ENCODE data around the gene SLC44A5. TPM values are rescaled to one million over a fixed set of nuclear protein-coding genes. Genes with fewer than 3 reads are reported as not detected.
A peak's percentile ranks its signal among the peaks of the same experiment; 100 is the strongest.

The SLC44A5 gene
- total RNA-seq, 1 donor from 2014 or later, result 15.4 TPM

DNA sequence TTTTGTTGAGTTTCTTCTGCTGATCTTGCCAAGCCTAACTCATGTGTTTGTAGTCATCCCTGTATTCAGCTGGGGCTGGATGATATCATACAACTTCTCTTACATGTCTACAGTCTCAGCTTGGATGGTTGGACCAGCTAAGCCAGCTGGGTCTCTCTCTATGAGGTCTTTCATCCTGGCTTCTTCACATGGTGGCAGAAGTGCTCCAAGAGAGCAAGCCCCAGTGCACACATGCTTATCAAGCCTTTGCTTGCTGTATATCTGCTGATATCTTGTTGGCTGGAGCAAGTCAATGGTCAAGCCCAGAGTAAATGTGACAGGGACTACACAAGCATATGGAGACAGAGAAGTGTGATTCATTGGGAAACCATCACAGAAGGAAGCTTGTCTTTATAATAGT lies 29.2 kb upstream of the SLC44A5 start:
- Mint-ChIP-seq H3K27me3 (ENCODE audit: unreplicated experiment) (no peaks in the 10 kb centered on the region), H3K9me3 (ENCODE audit: unreplicated experiment) (no peaks in the 10 kb centered on the region), H3K27ac (ENCODE audit: unreplicated experiment) (no peak overlapping the region), H3K4me1 (ENCODE audit: low read depth, unreplicated experiment) (no peaks in the 10 kb centered on the region), H3K36me3 (ENCODE audit: unreplicated experiment) (no peaks in the 10 kb centered on the region), H3K4me3 (ENCODE audit: unreplicated experiment) (no peak overlapping the region)
- no peak for DNase-seq
- TF ChIP-seq, protein P1, sequence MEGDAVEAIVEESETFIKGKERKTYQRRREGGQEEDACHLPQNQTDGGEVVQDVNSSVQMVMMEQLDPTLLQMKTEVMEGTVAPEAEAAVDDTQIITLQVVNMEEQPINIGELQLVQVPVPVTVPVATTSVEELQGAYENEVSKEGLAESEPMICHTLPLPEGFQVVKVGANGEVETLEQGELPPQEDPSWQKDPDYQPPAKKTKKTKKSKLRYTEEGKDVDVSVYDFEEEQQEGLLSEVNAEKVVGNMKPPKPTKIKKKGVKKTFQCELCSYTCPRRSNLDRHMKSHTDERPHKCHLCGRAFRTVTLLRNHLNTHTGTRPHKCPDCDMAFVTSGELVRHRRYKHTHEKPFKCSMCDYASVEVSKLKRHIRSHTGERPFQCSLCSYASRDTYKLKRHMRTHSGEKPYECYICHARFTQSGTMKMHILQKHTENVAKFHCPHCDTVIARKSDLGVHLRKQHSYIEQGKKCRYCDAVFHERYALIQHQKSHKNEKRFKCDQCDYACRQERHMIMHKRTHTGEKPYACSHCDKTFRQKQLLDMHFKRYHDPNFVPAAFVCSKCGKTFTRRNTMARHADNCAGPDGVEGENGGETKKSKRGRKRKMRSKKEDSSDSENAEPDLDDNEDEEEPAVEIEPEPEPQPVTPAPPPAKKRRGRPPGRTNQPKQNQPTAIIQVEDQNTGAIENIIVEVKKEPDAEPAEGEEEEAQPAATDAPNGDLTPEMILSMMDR (IDR thresholded peaks at IDR 0.05; ENCODE audit: partially characterized antibody, unreplicated experiment), result no peak

- Mint-ChIP-seq H3K4me3 (ENCODE audit: unreplicated experiment) (no peak overlapping the region), H3K36me3 (ENCODE audit: unreplicated experiment) (no peaks in the 10 kb centered on the region), H3K27ac (ENCODE audit: unreplicated experiment) (no peak overlapping the region), H3K9me3 (ENCODE audit: unreplicated experiment) (no peaks in the 10 kb centered on the region), H3K27me3 (ENCODE audit: unreplicated experiment) (no peaks in the 10 kb centered on the region), H3K4me1 (ENCODE audit: low read depth, unreplicated experiment) (no peaks in the 10 kb centered on the region)
- TF ChIP-seq, protein P1 (IDR thresholded peaks at IDR 0.05; ENCODE audit: partially characterized antibody, unreplicated experiment), result peak; percentile 82
- DNase-seq, result no peak
Measured at GRCh38 chr1:75632350-75632949, 21.5 kb upstream of the SLC44A5 start.

DNA sequence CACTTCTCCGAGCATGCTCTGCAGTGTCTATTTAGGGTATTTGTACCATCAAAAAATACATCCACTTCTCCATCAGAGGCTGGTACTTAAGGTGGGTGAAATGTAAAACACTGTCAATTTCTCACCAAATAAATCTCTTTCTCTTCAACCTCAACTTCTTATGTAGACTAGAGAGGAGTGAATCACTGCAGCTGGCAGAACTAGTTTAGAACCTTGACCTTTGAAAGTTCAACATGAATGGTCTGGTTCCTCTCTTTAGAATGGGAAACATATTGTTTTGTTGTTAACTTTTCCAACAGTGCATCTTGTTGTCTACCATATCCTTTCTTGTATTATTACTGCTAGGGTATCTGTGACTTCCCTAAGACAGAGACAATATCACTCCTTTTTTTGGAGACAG lies 20.1 kb upstream of the SLC44A5 start:
- Mint-ChIP-seq H3K4me1 (ENCODE audit: low read depth, unreplicated experiment) (no peaks in the 10 kb centered on the region), H3K4me3 (ENCODE audit: unreplicated experiment) (no peak overlapping the region), H3K36me3 (ENCODE audit: unreplicated experiment) (no peaks in the 10 kb centered on the region), H3K9me3 (ENCODE audit: unreplicated experiment) (no peaks in the 10 kb centered on the region), H3K27ac (ENCODE audit: unreplicated experiment) (no peak overlapping the region), H3K27me3 (ENCODE audit: unreplicated experiment) (no peaks in the 10 kb centered on the region)
- TF ChIP-seq, protein P1 (IDR thresholded peaks at IDR 0.05; ENCODE audit: partially characterized antibody, unreplicated experiment), result no peak
- no peak for DNase-seq

DNA sequence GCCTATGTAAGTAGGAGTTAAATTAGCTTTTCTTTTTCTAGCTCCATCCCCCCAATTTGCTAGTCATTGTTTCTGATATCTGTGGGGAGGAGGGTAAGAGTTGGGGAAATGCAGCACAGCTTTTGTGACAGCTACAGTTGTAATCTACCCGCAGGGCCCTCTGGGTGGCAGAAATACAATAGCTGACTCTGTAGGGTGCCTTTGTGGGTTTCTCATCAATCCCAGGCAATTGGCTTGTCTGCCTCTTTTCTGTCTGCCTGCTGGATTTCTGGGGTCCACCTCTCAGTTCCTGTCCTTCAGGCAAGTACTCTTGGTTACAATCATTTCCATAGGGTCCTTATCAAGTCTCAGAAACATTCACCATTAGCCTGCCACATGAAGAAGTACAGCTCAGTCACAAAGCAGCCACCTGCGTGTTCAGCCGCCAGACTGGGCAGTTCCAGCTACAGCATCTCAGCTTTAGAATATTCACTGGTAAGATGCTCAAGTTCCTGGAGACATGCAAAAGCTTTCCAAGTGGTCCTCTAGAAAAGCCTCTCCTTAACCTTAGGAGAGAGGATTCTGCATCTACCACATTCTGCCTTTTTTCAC lies 19.2 kb upstream of the SLC44A5 start:
- Mint-ChIP-seq H3K9me3 (ENCODE audit: unreplicated experiment) (no peaks in the 10 kb centered on the region), H3K27ac (ENCODE audit: unreplicated experiment) (no peak overlapping the region), H3K4me3 (ENCODE audit: unreplicated experiment) (no peak overlapping the region), H3K27me3 (ENCODE audit: unreplicated experiment) (no peaks in the 10 kb centered on the region), H3K36me3 (ENCODE audit: unreplicated experiment) (peaks cover under 1% of the 10 kb centered on the region), H3K4me1 (ENCODE audit: low read depth, unreplicated experiment) (no peaks in the 10 kb centered on the region)
- no peak for DNase-seq
- TF ChIP-seq, protein P1 (IDR thresholded peaks at IDR 0.05; ENCODE audit: partially characterized antibody, unreplicated experiment), result no peak

- Mint-ChIP-seq H3K36me3 (ENCODE audit: unreplicated experiment) (peaks cover 5% of the 10 kb centered on the region), H3K27me3 (ENCODE audit: unreplicated experiment) (no peaks in the 10 kb centered on the region), H3K9me3 (ENCODE audit: unreplicated experiment) (no peaks in the 10 kb centered on the region), H3K27ac (ENCODE audit: unreplicated experiment) (no peak overlapping the region), H3K4me1 (ENCODE audit: low read depth, unreplicated experiment) (no peaks in the 10 kb centered on the region), H3K4me3 (ENCODE audit: unreplicated experiment) (no peak overlapping the region)
- DNase-seq, result no peak
- TF ChIP-seq, protein P1 (IDR thresholded peaks at IDR 0.05; ENCODE audit: partially characterized antibody, unreplicated experiment), result no peak
Measured at GRCh38 chr1:75625795-75626194, 14.9 kb upstream of the SLC44A5 start.

All from glutamatergic neuron (in vitro differentiated cells).